HG02885 (cell line): Measurements from ENCODE around the gene EML6.

Source experiments
- ATAC-seq: cut with Tn5 transposase; IDR thresholded peaks from one replicate; pipeline ENCODE4 v1.9.1; 2021; ENCODE audit warnings: mild to moderate bottlenecking; ENCODE audit not compliant: unreplicated experiment, poor library complexity

The EML6 gene

DNA sequence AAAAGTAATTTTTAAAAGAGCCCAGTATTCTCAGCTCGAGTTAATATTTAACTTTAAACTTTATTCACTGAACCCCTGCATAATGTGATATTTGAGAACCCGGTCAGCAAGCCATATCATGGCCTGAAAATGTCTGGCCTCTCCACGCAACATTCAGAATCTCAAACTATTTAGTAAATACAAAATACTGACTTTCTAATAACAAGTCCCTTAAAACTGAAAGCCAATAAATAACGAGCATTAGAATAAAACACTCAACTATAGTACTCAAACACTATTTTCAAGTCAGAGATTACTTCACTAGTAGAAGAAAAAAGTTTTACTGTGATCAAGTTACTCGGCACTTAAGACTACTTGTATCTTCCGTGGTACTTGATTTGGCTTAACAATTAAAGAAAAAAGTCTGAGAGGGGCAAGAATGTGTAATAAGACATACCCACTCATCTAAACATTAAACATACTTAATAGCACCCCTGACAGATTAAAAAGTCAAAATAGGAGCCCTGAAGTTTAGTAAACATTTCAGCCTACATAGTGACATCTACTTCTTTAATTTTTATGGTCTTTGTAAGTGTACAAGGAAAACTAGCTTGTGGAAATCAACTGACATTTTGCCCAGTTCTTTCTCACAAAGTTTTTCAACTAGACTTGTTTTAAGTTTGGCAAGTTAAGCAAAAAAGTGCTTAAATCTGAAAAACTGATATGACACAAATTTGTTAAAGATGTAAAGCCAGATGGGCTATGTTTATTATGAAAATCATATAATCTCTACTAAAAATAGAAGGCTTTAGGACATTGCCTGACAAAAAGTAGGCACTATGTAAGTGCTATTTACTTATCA is 288.6 kb downstream of the EML6 start:
- ATAC-seq = no peak

DNA sequence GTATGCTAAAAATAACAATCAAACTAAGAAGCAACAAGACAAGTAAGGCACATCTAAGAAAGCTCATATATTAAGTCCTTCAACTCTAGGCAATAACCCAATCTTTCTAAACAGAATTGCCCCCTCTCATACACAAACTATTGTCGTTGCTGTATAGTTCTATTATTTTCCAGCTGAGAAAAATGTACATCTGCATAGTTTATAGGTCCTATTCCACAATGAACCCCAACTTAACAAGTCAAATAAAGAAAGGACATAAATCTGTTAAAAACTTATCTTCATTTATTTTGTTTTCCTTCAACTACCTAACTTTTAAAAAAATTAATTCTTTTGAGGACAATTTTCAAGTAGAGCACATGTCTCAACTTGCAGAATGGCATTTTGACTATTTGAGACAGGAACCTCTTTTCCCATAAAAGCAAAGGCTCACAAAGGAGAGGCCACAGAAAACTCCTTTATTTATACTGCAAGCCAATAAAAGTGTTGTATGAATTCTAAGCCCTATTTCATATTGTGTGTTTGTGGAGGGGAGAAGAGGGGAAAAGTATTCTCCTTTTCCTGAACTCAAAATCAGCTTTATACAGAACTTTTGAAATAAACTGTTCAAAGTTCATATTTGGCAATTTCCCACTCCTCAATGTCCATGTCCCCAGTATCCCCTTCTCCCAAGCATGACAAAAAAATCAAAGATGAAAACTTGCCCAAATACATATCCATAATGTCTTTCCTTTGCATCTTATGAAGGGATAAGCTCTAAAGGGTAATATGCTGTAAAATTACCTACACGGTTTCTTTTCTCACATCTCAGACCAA is 289.4 kb downstream of the EML6 start:
- no peak for ATAC-seq

DNA sequence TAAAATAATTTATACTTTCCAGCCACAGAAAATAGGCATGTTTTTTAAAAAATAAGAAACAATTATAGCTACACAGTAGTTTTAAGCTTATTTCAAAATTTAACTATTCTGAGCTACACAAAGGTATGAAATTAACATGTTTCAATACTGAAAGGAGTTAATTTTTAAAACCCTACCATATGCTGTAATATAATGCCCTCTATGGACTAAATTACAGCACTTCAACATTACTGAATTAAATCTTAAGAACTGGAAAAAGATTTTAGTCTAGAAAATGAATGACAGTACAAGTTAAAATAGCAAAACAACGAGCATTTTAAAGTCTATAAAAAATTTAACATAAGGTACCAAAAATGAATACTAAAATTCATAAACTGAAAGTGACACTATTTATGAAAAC is 290.5 kb downstream of the EML6 start:
- ATAC-seq = no peak

DNA sequence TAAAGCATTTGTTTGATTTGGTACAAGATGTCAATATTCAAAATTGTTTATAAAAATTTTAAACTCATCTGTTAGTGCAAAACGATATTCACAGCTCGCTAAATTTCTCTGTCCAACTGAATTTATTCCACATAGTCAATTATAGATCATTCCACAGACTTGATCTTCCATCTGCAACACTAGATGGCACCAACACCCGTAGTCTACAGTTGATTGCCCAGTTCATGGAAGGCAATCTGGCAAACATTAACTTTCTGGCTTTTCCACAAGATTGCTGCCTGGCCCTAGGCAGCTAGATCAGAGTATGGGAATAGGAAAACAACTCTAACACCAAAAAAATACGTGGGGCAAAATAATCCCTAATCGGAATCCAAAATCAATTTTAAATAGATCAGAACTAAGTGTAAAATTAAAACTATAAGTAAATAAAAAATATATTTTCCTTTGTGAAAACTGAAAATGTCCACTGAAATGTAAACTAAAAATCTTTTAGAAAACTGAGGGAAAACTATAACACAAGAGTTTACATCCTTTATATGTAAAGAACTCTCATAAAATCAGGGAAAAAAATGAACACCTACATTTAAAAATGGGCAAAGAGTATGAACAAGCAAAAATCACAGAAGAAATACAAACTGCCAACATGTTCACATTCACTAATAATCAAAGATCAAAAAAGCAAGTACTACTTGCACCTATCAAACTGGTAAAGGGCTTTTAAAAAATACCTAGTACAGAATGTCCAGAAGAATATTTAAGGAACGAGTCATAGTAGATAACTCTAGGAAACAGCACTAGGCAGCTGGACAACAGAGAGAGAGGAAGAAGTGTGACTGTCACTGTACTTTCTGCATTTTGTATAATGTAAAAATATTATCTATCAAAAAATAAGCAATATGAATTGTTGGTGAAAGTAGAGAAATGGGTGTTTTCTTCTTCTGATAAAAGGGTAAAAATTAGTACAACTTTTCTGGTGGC is 291.8 kb downstream of the EML6 start:
- no peak for ATAC-seq

DNA sequence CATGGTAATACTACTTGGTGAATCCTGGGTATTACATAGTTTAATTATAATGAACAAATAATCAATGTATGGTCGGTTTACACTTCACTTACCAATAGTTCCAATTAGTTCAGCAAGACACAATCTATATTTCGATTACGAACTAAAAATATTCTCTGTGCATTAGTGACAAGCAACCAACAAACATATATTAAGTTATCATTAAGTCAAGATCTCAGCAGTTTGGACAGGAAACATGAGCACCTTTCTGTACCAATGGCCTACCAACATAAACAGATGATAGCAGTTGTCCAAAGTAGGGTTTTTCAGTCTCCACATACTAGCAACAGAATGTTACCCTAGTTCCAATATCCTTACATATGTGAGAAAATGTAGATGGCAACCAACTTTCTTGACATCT is 294.0 kb downstream of the EML6 start:
- ATAC-seq = no peak

DNA sequence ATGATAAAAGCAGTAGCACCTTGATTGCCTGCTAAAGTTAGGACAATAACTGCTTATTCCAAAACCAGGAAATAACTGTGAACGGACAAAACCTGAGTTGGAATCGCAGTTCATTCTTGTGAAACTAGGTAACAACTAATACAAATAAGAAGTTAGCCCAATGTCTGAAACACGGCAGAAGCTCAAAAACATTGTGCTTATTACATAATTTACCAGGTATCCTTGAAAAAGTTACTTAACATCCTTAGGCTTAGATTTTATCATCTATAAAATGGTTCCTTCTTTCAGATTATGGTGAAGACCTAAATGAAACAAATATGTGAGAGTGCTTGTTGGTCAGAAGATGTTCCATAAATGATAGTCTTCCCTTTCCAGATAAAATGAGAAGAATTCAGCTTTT is 294.4 kb downstream of the EML6 start:
- ATAC-seq = no peak

DNA sequence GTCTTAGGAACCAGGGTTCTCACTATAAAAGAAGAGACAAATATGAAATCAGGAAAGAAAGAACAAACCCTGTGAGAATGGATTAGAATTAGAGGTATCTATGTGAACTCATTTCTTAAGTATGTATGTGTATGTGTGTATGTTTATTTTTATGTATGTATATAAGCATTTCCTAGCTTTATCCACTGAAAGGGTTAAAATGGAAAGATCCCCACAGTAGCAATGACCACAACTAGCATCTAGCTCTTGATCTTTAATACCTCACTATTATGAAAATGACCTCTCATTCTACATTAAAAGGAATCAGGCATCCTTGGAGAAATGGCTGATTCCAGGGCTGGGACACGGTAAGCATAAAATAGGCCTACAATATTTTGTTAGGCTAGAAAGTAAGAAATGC is 295.2 kb downstream of the EML6 start:
- ATAC-seq = no peak

DNA sequence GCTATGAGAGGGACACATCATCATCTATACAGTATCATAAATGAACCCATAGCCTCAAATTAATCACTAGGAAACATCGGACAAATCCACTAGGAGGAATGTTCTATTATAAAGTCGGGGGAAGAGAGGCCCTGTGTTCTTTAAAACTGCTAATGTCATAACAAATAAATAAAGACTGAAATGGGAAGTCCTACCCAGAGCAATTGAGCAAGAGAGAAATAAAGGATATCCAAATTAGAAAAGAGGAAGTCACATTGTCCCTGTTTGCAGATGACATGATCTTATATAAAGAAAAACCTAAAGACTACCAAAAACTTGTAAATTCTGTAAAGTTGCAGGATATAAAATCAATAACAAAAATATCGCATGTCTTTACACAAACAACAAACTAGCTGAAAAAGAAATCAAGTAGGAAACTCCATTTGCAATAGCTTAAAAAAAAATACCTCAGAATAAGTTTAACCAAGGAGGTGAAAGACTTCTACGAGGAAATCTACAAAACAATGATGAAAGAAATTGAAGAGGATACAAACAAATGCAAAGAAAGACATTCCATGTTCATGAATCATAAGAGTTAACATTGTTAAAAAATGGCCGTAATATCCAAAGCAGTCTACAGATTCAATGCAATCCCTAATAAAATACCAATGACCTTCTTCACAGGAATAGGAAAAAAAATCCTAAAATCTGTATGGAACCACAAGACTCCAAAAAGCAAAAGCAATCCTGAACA is 296.2 kb downstream of the EML6 start:
- ATAC-seq = no peak
